ENCODE data around the gene ATRN.

Gene ATRN

GRCh38 chr20:3630429-3630828 is 159.6 kb downstream of the ATRN start:
- DNase-seq = no peak

GRCh38 chr20:3631534-3631933 is 160.7 kb downstream of the ATRN start:
- no peak for DNase-seq

- no peak for DNase-seq
Measured at GRCh38 chr20:3632311-3633004, 161.6 kb downstream of the ATRN start.

- no peak for DNase-seq
Measured at GRCh38 chr20:3633913-3634478, 163.2 kb downstream of the ATRN start.

GRCh38 chr20:3635346-3635745 is 164.5 kb downstream of the ATRN start:
- DNase-seq = no peak

- DNase-seq = no peak
Measured at GRCh38 chr20:3640259-3640658, 169.4 kb downstream of the ATRN start.

GRCh38 chr20:3645309-3646066 is 174.7 kb downstream of the ATRN start:
- no peak for DNase-seq

- no peak for DNase-seq
Measured at GRCh38 chr20:3646067-3646440, 175.2 kb downstream of the ATRN start.

- DNase-seq = no peak
Measured at GRCh38 chr20:3646651-3647050, 175.8 kb downstream of the ATRN start.

- no peak for DNase-seq
Measured at GRCh38 chr20:3647473-3647872, 176.7 kb downstream of the ATRN start.

GRCh38 chr20:3648951-3649350 is 178.1 kb downstream of the ATRN start:
- no peak for DNase-seq

- no peak for DNase-seq
Measured at GRCh38 chr20:3651204-3651962, 180.6 kb downstream of the ATRN start.

GRCh38 chr20:3652221-3652620 is 181.4 kb downstream of the ATRN start:
- no peak for DNase-seq

- no peak for DNase-seq
Measured at GRCh38 chr20:3652676-3653596, 182.1 kb downstream of the ATRN start.

GRCh38 chr20:3653921-3654320 is 183.1 kb downstream of the ATRN start:
- no peak for DNase-seq

GRCh38 chr20:3654326-3655130 is 183.7 kb downstream of the ATRN start:
- no peak for DNase-seq

GRCh38 chr20:3655131-3655405 is 184.2 kb downstream of the ATRN start:
- no peak for DNase-seq

- DNase-seq = no peak
Measured at GRCh38 chr20:3658019-3658715, 187.3 kb downstream of the ATRN start.

GRCh38 chr20:3658716-3659491 is 188.1 kb downstream of the ATRN start:
- no peak for DNase-seq
